ENCODE data around the gene ALDH1L1. TPM values are rescaled to one million over a fixed set of nuclear protein-coding genes. Genes with fewer than 3 reads are reported as not detected.
A peak's percentile ranks its signal among the peaks of the same experiment; 100 is the strongest.

Gene ALDH1L1
- total RNA-seq, 1 experiment from 2014 or later, result 0.41 TPM

DNA sequence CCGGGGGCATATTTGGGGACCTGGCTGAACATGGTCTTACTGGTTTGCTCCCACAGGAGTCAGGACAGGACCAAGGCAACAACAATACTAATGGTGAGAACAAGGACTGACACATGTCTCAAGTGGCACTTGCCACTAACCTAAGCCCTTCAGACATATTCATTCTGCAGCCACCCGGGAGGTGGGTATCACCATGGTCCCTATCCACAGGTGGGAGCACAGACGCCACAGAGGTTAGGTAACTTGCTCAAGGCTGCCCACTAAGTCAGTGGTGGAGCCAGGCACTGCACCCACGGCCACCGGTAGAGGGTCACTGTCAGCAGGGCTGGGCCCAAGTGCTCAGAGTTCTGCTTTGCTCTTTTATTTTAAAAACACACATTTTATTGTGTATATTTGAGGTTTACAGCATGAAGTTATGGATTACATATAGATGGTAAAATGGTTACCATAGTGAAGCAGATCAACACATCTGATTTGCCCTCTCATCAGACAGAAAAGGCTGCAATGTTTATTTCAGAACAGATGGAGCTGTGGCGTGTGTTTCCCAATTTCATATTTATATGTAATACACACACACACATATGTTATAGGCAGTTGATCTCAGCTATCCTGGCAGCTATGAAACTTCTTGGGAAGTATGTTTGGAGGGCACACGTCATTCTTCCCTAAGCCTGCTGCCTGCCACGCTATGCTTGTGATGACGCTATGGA is 66.5 kb downstream of the ALDH1L1 start:
- CTCF ChIA-PET, result no interaction called here
- no peaks in the 10 kb centered on the region for H3K9me3 ChIP-seq
- BruUV-seq (replicated peaks), result no TSS peak
- H3K4me1 ChIP-seq, result no peaks in the 10 kb centered on the region
- Mint-ChIP-seq H3K9me3 (ENCODE audit: unreplicated experiment) (peaks cover 4% of the 10 kb centered on the region), H3K4me1 (ENCODE audit: low read depth, unreplicated experiment) (peaks cover 2% of the 10 kb centered on the region), H3K27me3 (ENCODE audit: insufficient read depth, unreplicated experiment) (peaks cover 2% of the 10 kb centered on the region), H3K4me3 (ENCODE audit: unreplicated experiment) (no peak overlapping the region), H3K27ac (ENCODE audit: unreplicated experiment) (no peak overlapping the region), H3K36me3 (ENCODE audit: insufficient read depth, unreplicated experiment) (no peaks in the 10 kb centered on the region)
- H3K4me3 ChIP-seq (ENCODE audit: low read depth, low read length), result no peak overlapping the region
- intact Hi-C loops (cut with micrococcal nuclease; ENCODE audit: unreplicated experiment), result no loop called here
- POLR2A ChIA-PET, result no interaction called here
- H3K36me3 ChIP-seq (ENCODE audit: control insufficient read depth, insufficient read depth, low read length), result no peaks in the 10 kb centered on the region
- H3K27me3 ChIP-seq (replicated peaks; ENCODE audit: control insufficient read depth, insufficient read depth, low read length), result no peaks in the 10 kb centered on the region
- peak in 1 of 2 experiments; percentile 25 for DNase-seq
- TF ChIP-seq, protein P1, sequence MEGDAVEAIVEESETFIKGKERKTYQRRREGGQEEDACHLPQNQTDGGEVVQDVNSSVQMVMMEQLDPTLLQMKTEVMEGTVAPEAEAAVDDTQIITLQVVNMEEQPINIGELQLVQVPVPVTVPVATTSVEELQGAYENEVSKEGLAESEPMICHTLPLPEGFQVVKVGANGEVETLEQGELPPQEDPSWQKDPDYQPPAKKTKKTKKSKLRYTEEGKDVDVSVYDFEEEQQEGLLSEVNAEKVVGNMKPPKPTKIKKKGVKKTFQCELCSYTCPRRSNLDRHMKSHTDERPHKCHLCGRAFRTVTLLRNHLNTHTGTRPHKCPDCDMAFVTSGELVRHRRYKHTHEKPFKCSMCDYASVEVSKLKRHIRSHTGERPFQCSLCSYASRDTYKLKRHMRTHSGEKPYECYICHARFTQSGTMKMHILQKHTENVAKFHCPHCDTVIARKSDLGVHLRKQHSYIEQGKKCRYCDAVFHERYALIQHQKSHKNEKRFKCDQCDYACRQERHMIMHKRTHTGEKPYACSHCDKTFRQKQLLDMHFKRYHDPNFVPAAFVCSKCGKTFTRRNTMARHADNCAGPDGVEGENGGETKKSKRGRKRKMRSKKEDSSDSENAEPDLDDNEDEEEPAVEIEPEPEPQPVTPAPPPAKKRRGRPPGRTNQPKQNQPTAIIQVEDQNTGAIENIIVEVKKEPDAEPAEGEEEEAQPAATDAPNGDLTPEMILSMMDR (IDR thresholded peaks at IDR 0.05; ENCODE audit: insufficient read depth in 1 of 2, low read depth in 1 of 2, low read length in 1 of 2, severe bottlenecking in 1 of 2, unreplicated experiment in 1 of 2), result peak in 1 of 2 experiments; percentile 49

DNA sequence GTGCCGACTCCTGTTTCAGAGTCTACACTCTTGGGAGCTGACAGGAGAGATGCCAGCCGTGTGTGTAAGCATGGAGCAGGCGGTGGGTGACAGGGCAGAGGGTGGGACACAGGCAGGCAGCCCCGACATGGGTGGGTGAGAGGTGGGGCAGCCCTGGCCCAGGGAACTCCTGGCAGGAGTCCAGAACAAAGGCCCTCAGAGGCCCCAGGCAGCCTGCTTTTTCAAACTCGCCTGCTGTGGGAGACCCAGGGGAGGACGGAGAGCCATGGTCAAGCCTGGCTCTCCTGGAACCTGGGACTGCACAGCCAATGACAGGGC is 67.2 kb downstream of the ALDH1L1 start:
- no peaks in the 10 kb centered on the region for H3K4me1 ChIP-seq
- TF ChIP-seq, protein P1 (IDR thresholded peaks at IDR 0.05; ENCODE audit: insufficient read depth in 1 of 2, low read depth in 1 of 2, low read length in 1 of 2, severe bottlenecking in 1 of 2, unreplicated experiment in 1 of 2), result no peak
- ChIA-PET CTCF (no interaction called here), POLR2A (no interaction called here)
- no peaks in the 10 kb centered on the region for H3K9me3 Mint-ChIP-seq (ENCODE audit: unreplicated experiment)
- H3K4me3 ChIP-seq (ENCODE audit: low read depth, low read length), result no peak overlapping the region
- no peak overlapping the region for H3K4me3 Mint-ChIP-seq (ENCODE audit: unreplicated experiment)
- BruUV-seq (replicated peaks), result no TSS peak
- no peaks in the 10 kb centered on the region for H3K36me3 Mint-ChIP-seq (ENCODE audit: insufficient read depth, unreplicated experiment)
- no peaks in the 10 kb centered on the region for H3K4me1 Mint-ChIP-seq (ENCODE audit: low read depth, unreplicated experiment)
- intact Hi-C loops (cut with micrococcal nuclease; ENCODE audit: unreplicated experiment), result no loop called here
- no peak overlapping the region for H3K27ac Mint-ChIP-seq (ENCODE audit: unreplicated experiment)
- H3K9me3 ChIP-seq, result no peaks in the 10 kb centered on the region
- no peaks in the 10 kb centered on the region for H3K36me3 ChIP-seq (ENCODE audit: control insufficient read depth, insufficient read depth, low read length)
- no peak for DNase-seq
- H3K27me3 Mint-ChIP-seq (ENCODE audit: insufficient read depth, unreplicated experiment), result no peaks in the 10 kb centered on the region
- no peaks in the 10 kb centered on the region for H3K27me3 ChIP-seq (replicated peaks; ENCODE audit: control insufficient read depth, insufficient read depth, low read length)

DNA sequence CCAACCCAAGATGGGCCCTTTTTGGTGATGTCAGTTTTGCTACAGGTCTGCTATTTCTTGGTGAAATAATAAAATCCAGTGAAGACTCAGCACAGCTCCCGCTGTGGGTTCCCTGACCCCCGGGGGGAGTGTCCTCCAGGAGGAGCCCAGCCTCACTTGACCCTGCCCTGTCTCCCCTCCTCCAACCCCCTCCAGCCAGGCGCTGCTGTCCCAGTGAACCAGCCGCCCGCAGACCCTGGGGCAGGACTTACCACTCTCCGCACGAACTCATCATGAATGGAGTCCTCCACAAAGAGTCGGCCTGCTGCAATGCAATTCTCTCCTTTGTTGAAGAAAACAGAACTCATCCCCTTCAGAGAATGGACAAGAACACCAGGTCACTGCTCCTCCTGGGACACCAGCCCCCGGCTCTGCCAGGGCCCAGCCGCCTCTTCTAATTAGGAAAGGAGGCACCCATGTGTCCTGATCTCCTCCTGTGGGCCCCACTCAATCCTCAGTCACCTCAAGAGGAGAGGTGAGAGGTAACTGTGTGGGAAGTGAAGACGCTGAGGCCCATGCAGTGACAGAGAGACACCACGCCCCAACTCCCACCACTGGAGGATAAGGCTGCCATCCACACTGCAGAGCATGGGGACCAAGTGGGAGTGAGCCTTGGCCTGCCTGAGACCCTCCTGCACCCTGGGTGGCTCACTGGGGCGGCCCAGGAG is 67.7 kb downstream of the ALDH1L1 start:
- Mint-ChIP-seq H3K27me3 (ENCODE audit: insufficient read depth, unreplicated experiment) (no peaks in the 10 kb centered on the region), H3K9me3 (ENCODE audit: unreplicated experiment) (no peaks in the 10 kb centered on the region), H3K4me1 (ENCODE audit: low read depth, unreplicated experiment) (no peaks in the 10 kb centered on the region), H3K4me3 (ENCODE audit: unreplicated experiment) (no peak overlapping the region), H3K36me3 (ENCODE audit: insufficient read depth, unreplicated experiment) (no peaks in the 10 kb centered on the region), H3K27ac (ENCODE audit: unreplicated experiment) (no peak overlapping the region)
- intact Hi-C loops (cut with micrococcal nuclease; ENCODE audit: unreplicated experiment), result no loop called here
- H3K4me3 ChIP-seq (ENCODE audit: low read depth, low read length), result no peak overlapping the region
- no peaks in the 10 kb centered on the region for H3K36me3 ChIP-seq (ENCODE audit: control insufficient read depth, insufficient read depth, low read length)
- no peaks in the 10 kb centered on the region for H3K9me3 ChIP-seq
- no peaks in the 10 kb centered on the region for H3K27me3 ChIP-seq (replicated peaks; ENCODE audit: control insufficient read depth, insufficient read depth, low read length)
- ChIA-PET POLR2A (no interaction called here), CTCF (no interaction called here)
- no peak for DNase-seq
- no TSS peak for BruUV-seq (replicated peaks)
- no peaks in the 10 kb centered on the region for H3K4me1 ChIP-seq
- TF ChIP-seq, protein P1 (IDR thresholded peaks at IDR 0.05; ENCODE audit: insufficient read depth in 1 of 2, low read depth in 1 of 2, low read length in 1 of 2, severe bottlenecking in 1 of 2, unreplicated experiment in 1 of 2), result no peak

All from Caco-2 (cell line).